A673 (cell line): ENCODE measurements around the gene CCNL1. TPM values are rescaled to one million over a fixed set of nuclear protein-coding genes. Genes with fewer than 3 reads are reported as not detected.
"Not testable (repeated sequence)": the region's sequence is repeated elsewhere in the genome, so short reads cannot be mapped to it uniquely, and the experiment has no call there.

Experiments
- BruUV-seq: library from RNA; stranded (reverse); fragments of 400-500 nt; replicated peaks from 2 replicates; lab custom pipeline; 2021; lab: Mats Ljungman, UMichigan
- CTCF ChIA-PET: fragments of 300-600 bp; sonication (Branson Sonifier 250); formaldehyde crosslinking; loops from one replicate; lab custom pipeline; 2022; ENCODE audit warnings: antibody characterized with exemption; lab: Charles Lee
- POLR2A ChIA-PET: fragments of 300-600 bp; sonication (Branson Sonifier 250); formaldehyde crosslinking; loops from one replicate; lab custom pipeline; 2022; ENCODE audit warnings: antibody characterized with exemption; ENCODE audit not compliant: low non-redundant PET; lab: Charles Lee
- DNase-seq: peaks from one replicate; pipeline ENCODE4 v3.0.0-alpha.2; 2015; ENCODE audit warnings: low spot score
- H3K27ac ChIP-seq: fragments of 200-600 bp; sonication (generic); 2 replicates; pipeline ENCODE4 v1.5.1; 2016; ENCODE audit warnings: mixed run types, low read depth, mild to moderate bottlenecking, mixed read lengths, antibody characterized with exemption, low read length; ENCODE audit not compliant: poor library complexity, severe bottlenecking
- H3K27me3 ChIP-seq: fragments of 200-600 bp; sonication (generic); replicated peaks from 2 replicates; pipeline ENCODE4 v1.6.1; 2017; ENCODE audit warnings: mixed run types, low read depth, mild to moderate bottlenecking, mixed read lengths, antibody characterized with exemption, low read length; ENCODE audit not compliant: insufficient read depth, poor library complexity
- H3K36me3 ChIP-seq: fragments of 200-600 bp; sonication (generic); 2 replicates; pipeline ENCODE4 v1.6.1; 2016; ENCODE audit warnings: mixed run types, mild to moderate bottlenecking, mixed read lengths, antibody characterized with exemption, low read length; ENCODE audit not compliant: insufficient read depth, poor library complexity, severe bottlenecking
- H3K4me1 ChIP-seq: fragments of 200-600 bp; sonication (generic); 2 replicates; pipeline ENCODE4 v1.6.1; 2017; ENCODE audit warnings: mixed run types, mild to moderate bottlenecking, mixed read lengths, antibody characterized with exemption, low read length; ENCODE audit not compliant: insufficient read depth, poor library complexity, severe bottlenecking
- H3K4me3 ChIP-seq: fragments of 200-600 bp; sonication (generic); 2 replicates; pipeline ENCODE4 v1.5.1; 2016; ENCODE audit warnings: low read depth, mixed run types, mild to moderate bottlenecking, mixed read lengths, low read length; ENCODE audit not compliant: poor library complexity, severe bottlenecking
- H3K9me3 ChIP-seq: fragments of 200-600 bp; sonication (generic); 2 replicates; pipeline ENCODE4 v1.6.1; 2016; ENCODE audit warnings: mixed run types, low read depth, mild to moderate bottlenecking, mixed read lengths, antibody characterized with exemption, low read length; ENCODE audit not compliant: poor library complexity, severe bottlenecking
- CTCF ChIP-seq: fragments of 300-800, 200-600 bp; sonication (generic); conservative IDR thresholded peaks from 2 replicates; pipeline ENCODE4 v1.5.1; 2017; ENCODE audit warnings: low read depth, mild to moderate bottlenecking, antibody characterized with exemption, low read length, moderate library complexity, mixed read lengths
- EZH2 ChIP-seq: fragments of 200-600 bp; sonication (generic); IDR thresholded peaks from 2 replicates; pipeline ENCODE4 v1.6.1; 2017; ENCODE audit warnings: borderline replicate concordance, low read depth, mild to moderate bottlenecking, mixed read lengths, antibody characterized with exemption, low read length; ENCODE audit not compliant: poor library complexity, severe bottlenecking
- intact Hi-C: fragments of 100-400 bp; cut with micrococcal nuclease; formaldehyde crosslinking; loops from one replicate; pipeline ENCODE4 v1.10.0; 2022; ENCODE audit not compliant: unreplicated experiment
- total RNA-seq: library from RNA; stranded (reverse); gene quantifications from 2 replicates; pipeline ENCODE4 v1.2.3, GENCODE V29; 2021

CCNL1 gene
- total RNA-seq, 1 experiment from 2014 or later, result 101 TPM

- CTCF ChIA-PET, result interaction anchor here (1.0 kb wide), 1 partner anchor 38 kb away, joined by 3 read pairs; no protein-coding TSS in a partner anchor
- peaks cover 8% of the 10 kb centered on the region for H3K36me3 ChIP-seq
- POLR2A ChIA-PET, result no interaction called here
- no peak for TF ChIP-seq CTCF
- TF ChIP-seq EZH2, result no peak
- H3K27ac ChIP-seq, result no peak overlapping the region
- BruUV-seq, result no TSS peak
- peaks cover 11% of the 10 kb centered on the region for H3K4me1 ChIP-seq
- intact Hi-C loops, result no loop called here
- DNase-seq, result no peak
- no peaks in the 10 kb centered on the region for H3K27me3 ChIP-seq
- H3K4me3 ChIP-seq, result no peak overlapping the region
- no peaks in the 10 kb centered on the region for H3K9me3 ChIP-seq
These were observed 3.4 kb upstream of the CCNL1 start for GRCh38 chr3:157163217-157163953.

GRCh38 chr3:157162620-157163019 lies 2.7 kb upstream of the CCNL1 start:
- H3K27ac ChIP-seq, DNase-seq, POLR2A ChIA-PET, BruUV-seq, H3K27me3 ChIP-seq, intact Hi-C loops, H3K4me3 ChIP-seq, H3K9me3 ChIP-seq: not testable (repeated sequence)
- Histone ChIP-seq H3K4me1 (peaks cover 18% of the 10 kb centered on the region), H3K36me3 (peaks cover 16% of the 10 kb centered on the region)
- CTCF ChIA-PET, result interaction anchor here (1.0 kb wide), 1 partner anchor 39 kb away, joined by 3 read pairs; no protein-coding TSS in a partner anchor

GRCh38 chr3:157160658-157161424 lies 894 bp upstream of the CCNL1 start:
- TSS peak; percentile 92 for BruUV-seq
- TF ChIP-seq EZH2 (no peak), CTCF (no peak)
- H3K27ac ChIP-seq, result peak overlapping the region; percentile 97
- intact Hi-C loops, result loop anchor here (1.0 kb wide), 1 partner anchor 14 kb away; no protein-coding TSS in a partner anchor
- ChIA-PET POLR2A (interaction anchor here (0.5 to 2.5 kb wide), 2 partner anchors 14 to 115 kb away, joined by 4 to 21 read pairs; no protein-coding TSS in a partner anchor), CTCF (interaction anchor here (1.0 kb wide), 1 partner anchor 651 kb away, joined by 3 read pairs; no protein-coding TSS in a partner anchor)
- H3K27me3 ChIP-seq, result no peaks in the 10 kb centered on the region
- peak overlapping the region; percentile 84 for H3K4me3 ChIP-seq
- peak; percentile 65 for DNase-seq
- H3K4me1 ChIP-seq, result peaks cover 36% of the 10 kb centered on the region
- H3K36me3 ChIP-seq, result peaks cover 34% of the 10 kb centered on the region
- H3K9me3 ChIP-seq, result no peaks in the 10 kb centered on the region
